DND-41 (cell line): ENCODE results near the gene PLEKHG5.
"Not testable (repeated sequence)": the region's sequence is repeated elsewhere in the genome, so short reads cannot be mapped to it uniquely, and the experiment has no call there.

Source experiments
- CTCF ChIP-seq: IDR thresholded peaks from 2 replicates; pipeline ENCODE4 v1.5.1; 2012; ENCODE audit warnings: borderline replicate concordance, low read length, moderate library complexity, mild to moderate bottlenecking; ENCODE audit not compliant: poor library complexity, severe bottlenecking; ENCODE audit errors: extremely low read depth
- EZH2 ChIP-seq: IDR thresholded peaks from 3 replicates; pipeline ENCODE4 v1.6.1; 2012; ENCODE audit warnings: borderline replicate concordance, low read depth, mild to moderate bottlenecking, moderate library complexity, low read length, inconsistent platforms; ENCODE audit not compliant: severe bottlenecking

DNA sequence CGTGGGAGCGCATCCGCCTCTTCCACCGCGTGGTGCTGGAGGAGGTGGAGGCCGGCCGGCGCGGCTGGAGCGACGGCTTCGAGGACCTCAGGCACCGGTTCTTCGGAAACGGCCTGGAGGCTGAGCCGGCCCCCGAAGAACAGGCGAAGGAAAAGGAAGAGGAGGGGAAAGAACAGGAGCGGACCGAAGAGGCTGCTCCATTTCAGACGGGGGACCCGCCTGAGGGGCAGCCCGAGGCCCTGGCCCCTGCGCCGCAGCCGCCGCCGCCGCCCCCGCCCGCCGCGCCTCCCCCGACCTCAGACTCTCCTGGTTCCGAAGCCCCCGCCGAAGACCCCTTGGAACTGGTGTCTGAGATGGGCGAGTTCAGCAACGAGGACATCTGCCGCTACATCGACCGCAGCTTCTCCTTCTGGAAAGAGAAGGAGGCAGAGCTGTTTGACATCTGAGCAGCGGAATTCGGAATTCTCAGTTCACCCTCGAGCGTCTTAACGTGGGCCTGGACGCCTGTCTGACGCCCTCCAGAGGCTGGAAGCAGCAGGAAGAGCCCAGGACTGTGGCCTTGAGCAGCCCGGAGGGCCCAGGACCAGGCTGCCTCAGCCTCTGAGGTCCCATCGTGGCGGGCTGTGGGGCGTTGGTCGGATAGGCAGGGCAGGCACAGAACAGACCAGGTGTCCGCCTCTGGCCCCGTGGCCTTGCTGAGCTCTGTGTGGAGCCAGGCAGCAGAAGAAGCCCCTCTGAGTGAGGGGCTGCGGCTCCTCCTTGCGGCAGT is 35.5 kb downstream of the PLEKHG5 start:
- TF ChIP-seq CTCF, EZH2: not testable (repeated sequence)
